ENCODE measurements around the gene GTF2H3.

GRCh38 chr12:123659996-123660727, 26.5 kb downstream of the GTF2H3 start:
- TF ChIP-seq POLR2A (IDR thresholded peaks at IDR 0.05) = no peak
- no peak for TF ChIP-seq EP300 (IDR thresholded peaks at IDR 0.05)
- TF ChIP-seq CTCF (IDR thresholded peaks at IDR 0.05) = no peak
- no peak for TF ChIP-seq POLR2AphosphoS5 (IDR thresholded peaks at IDR 0.05)
